Kidney glomerular epithelial cell (primary cell): ENCODE results near the gene GMDS.

Experiments used
- DNase-seq: peaks from one replicate; lab custom pipeline; 2025; lab: John Stamatoyannopoulos, UW

Gene GMDS

DNA sequence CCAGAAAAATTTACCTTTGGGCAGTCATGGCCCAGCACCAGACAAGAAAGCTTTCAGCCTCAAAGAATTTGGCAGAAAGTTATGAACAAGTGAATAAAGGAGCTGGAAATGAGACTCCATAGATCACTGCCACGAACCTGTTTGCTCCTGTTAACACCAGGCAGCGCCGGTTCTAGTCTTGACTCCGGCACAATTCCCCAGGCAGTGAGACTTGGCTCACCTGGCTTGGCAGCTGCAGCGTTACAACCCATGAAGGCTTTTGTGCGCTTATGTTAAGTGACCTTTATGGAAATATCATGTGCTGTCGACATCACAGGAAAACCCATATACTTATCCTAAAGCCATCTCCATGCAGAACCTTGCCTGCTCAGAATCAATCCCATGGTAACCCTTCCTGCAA is 657.9 kb downstream of the GMDS start:
- DNase-seq: no peak

DNA sequence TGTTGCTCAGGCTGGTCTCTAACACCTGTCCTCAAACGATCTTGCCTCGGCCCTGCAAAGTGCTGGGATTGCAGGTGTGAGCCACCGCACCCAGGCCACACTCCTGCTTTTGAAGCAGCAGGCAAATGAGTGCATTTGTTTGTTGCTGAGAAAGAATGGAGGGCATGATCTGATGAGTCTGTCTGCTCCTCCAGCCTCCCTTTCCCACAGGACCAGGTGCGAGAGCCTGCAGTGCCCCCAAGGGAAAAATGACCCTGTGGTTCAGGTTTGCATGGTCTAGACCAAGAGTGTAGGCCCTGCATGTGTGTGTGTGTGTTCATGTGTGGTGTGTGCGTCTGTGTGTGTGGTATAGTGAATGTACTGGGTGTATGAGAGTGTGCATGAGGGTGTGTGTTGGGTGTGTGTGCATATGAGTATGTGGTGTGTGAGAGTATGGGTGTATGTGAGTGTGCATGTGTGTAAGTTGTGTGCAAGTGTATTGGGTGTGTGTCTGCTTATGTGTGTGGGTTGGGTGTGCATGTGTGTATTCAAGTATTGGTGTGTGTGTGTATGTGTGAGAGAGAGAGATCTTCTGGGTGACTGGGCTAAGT is 658.4 kb downstream of the GMDS start:
- no peak for DNase-seq

DNA sequence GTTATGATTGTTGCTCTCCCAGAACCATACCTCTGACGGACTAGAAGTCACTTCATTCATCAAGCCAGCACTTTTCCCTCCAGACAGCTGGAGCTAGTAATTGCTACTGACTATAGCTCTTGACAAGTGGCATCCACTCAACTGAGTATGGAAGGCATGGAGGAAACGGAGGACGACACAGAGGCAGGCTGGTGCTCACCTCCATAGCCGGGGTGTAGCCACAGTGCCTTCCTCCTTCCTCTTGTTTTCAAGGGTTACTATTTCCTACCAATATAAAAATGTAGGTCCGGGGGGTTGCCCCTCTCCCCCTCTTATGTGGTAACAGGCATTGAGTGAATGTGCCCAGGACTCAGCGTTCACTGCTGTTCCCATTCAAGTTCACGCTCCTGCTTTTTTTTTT is 659.1 kb downstream of the GMDS start:
- no peak for DNase-seq

DNA sequence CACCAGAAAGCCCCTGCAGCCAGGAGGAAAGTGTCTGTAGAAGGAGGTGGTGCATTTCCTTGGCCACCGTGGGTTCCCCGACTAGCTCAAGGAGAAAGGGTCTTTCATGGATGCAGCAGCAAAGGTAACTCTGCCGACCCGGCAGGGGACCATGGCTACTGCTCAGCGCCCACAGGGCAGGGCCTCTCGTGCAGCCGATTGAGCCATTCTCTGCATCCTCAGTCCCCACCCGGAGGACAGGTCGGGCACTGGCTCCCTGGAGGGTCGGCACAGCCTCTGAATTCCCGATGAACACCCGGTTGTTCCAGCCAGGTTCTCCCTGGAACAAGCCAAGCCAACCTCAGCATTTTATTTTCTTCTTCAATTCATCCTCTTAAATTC is 659.7 kb downstream of the GMDS start:
- DNase-seq: no peak

DNA sequence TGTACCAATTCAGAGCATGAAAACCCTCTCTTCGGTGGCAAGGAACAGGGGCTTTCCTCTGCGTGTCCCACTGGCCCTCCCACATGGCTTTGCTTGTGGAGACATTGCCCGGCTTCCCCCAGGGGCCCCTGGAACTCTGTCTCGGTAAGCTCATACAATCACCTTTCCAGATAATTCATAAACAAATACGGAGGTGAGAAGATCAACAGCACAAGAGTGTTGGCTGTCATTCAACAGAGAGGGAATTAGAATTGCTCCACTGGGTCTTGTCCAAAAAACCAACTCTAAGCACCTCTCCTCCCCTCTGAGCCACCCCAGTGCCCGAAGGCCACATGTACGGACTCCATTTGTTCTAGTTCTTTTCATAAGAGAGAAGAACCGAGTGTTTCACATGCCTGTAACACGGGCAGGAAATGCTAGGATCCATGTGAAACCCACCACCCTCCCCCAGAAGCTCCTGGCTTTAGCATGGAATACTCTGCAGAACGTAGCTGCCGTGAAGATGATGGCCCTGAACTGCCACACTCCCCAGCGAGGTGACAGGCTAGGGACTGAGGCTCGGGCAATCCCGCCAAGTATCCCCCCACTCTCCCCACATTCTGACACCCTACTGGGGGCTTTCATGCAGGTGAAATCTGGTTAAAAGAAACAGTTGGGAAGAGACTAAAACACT is 660.3 kb downstream of the GMDS start:
- DNase-seq: no peak

DNA sequence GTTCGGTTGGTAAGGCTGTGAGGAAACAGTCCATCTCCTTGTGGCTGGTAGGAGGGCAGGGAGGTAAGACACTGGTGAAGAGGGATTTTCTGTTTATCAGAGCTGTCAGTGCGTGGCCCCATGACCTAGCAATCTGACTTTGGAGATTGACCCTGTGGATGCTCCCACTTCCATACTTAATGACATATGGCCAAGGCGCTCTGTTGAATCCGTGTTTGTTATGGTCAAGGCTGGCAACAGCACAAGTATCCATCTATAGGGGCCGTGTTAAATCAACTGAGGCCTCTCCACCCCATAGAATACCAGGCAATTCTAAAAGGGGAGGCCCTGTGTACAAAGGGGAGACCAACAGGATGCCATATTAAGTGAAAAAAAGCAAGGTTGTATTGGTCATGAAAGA is 661.3 kb downstream of the GMDS start:
- DNase-seq: no peak

DNA sequence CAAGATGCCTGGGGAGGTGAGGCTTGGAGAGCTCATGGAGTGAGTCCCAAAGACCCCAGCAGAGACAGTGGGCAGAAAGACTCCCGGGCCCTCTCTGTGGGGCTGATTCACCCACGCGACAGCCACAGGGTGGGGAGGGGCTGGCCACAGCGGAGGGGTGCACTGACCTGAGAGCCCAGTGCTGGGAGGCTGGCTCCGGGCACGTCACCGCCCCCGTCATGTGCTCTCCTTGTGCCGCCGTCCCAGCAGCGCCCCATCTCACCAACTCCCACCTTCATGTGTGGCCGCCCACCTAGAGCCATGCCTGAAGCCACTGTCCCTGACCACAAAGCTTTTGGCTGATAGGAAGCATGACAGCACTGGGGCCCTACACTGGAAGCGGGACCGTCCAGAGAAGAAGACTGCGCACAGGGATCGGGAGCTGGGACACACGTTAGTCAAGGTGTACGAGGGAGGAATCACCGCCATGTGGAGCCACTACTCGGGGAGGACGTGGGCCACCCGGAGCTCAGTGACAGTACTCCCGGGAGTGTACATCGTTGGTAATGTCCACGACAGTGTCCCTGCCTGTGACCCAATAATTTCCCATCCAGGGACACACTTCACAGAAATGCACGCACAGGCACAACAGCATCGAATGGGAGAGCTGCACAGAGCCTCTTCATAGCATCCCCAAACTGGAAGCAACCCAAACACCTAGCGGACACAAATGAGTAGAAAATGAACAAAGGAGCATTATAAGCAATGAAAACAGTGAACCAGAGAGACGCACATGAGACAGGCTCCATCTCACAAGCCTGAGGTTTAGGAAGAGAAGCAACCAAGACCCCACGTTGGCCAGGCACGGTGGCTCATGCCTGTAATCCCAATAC is 664.0 kb downstream of the GMDS start:
- DNase-seq: no peak

DNA sequence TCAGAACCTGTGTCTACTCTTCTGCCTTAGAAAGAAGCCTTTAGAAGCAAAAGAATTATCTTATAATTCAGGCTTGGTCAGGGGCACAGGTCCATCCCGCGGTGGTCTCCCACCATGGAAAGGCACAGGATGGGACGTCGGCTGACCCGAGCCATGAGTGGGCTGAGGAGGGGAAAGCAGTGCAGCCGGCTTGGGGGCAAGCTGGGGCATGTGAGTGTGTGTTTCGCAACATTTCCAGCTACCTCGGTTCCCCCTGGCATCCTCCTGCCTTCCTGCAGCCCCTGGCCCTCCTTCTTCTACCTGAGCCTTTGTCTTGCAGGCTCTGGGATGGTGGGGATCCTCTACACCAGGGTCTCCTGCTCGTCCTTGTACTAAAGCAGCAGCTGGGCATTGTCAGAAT is 664.8 kb downstream of the GMDS start:
- no peak for DNase-seq

DNA sequence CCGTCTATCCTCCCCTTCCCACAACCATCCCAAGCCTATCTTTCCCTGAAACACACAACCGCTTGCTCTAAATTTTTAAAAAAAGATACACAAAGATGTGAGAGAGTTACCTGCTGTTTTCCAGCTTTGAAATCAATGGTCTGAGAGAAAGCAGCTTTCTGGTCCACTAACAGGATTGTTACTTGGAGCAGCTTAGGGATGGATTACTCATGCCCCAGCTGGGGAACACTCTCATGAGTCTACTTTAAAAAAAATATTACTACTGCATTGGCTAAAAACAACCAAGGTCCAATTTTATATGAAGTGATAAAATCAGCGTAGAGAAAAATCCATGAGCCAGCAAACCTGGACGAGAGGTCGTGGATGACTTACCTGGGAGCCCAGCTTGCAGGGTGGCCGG is 665.3 kb downstream of the GMDS start:
- no peak for DNase-seq

DNA sequence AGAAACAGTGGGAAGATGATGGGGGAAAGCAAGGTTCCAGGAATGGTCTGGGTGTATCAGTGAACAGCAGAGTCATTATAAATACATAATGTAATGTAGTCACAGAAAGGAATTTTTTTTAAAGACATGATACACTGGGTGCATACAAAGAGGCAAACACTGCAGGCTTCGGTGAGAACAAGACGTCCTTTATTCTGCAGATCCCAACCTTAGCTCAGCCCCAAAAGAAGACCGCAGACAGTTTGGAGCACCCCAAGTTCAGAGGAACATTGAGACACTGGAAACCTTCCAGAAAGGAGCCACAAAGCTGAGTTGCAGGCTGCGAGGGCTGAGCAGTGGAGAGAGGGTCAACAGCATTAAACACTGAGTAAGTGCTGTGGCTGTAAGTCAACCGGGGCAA is 666.3 kb downstream of the GMDS start:
- no peak for DNase-seq

GRCh38 chr6:1577896-1578745 is 667.3 kb downstream of the GMDS start:
- DNase-seq: peak; percentile 51

DNA sequence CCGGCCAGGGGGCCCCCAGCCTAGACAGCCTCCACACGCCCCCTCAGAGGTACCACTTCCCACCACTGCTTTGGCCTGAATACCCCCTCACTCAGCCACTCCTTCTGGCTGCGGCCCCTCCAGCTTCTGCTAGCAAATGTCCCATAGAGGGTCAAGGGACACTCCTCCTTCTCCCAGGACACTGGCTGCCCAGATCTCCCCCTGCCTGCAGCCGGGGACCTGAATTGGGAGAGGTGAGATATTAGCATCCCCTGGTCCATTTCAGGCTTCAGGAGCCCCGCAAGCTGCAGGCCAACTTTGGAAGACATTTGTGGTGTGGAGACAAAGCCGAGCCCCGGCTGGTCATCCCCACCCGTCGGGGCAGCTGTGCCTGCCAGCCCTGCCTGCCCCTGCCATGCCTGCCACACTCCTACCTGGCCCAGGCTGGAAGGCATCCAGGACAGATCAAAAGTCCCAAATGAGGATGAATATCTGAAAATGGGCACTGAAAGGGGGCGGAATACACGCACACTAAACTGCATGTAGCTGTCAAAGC is 668.2 kb downstream of the GMDS start:
- no peak for DNase-seq

GRCh38 chr6:1576711-1577110 is 668.7 kb downstream of the GMDS start:
- no peak for DNase-seq

DNA sequence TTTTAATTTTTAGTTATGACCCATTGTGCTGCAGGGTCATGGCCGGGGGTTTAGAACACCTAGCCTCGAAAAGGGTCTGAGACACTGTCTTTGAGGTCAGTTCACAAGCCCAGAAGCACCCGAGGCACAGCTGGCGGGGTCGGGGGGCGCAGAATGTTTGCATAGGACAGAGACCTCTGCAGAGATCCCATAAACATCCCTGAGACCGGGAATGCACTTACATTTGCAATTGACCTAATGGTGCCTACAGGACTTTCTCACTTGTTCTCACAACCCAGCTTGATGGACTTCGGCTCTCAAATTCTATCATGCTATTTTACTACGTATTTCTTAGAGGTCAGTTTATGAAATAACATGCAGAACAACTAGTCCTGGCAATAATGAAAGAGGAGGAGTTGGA is 669.2 kb downstream of the GMDS start:
- DNase-seq: no peak

- no peak for DNase-seq
These were observed 670.0 kb downstream of the GMDS start for GRCh38 chr6:1575210-1576041.

DNA sequence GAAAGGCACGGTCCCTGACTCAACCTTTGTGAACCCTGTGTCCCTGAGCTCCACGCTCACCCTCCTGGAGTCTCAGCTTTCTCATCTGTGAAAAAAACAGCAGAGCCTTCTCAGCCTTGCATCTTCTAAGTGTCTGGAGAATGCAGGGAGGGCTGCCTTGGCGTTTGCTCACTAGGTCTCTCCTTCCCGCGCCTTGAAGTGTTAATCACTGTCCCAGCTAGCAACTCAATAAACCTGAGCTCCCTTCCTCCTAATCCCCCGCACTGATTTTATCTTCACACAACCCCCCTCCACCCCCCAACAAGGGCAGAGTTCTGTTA is 670.6 kb downstream of the GMDS start:
- DNase-seq: no peak

DNA sequence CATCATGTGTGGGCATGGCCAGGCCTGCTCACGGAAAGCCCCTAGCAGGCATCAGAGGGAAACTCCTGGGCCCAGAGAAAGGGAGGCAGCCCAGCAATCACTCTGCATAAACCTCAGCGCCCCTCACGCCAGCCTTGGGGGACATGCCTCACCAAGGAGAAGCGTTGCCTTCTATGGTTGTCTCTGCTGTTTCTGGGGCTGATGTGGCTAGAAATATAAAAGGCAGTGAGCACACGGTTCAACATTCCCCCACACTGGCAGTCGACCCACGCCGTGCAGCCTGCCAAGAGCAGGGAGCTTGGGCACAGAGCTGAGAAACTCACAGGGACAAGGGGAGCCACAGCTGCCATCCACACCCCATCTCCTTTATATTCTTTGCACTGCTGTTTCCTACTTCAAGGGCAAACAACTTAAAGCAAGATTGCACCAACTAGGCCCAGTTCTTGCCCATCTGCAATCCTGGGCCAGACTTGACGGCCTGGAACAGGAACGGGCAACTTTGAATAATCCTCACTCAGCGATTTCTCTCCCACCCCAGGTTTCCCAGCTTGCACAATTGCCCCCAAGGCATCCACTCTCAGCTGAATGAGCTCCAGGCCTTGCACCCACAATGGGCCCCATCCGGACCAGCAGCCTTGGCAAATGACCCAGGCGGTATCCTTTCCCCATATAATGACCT is 671.2 kb downstream of the GMDS start:
- no peak for DNase-seq
